GM10847 (cell line): Measurements from ENCODE around the gene FAM9C.

ENCODE experiments used
- POLR2A ChIP-seq: IDR thresholded peaks from 2 replicates; pipeline ENCODE4 v1.6.1; 2011; ENCODE audit not compliant: insufficient read length; ENCODE audit errors: extremely low read depth

FAM9C gene

DNA sequence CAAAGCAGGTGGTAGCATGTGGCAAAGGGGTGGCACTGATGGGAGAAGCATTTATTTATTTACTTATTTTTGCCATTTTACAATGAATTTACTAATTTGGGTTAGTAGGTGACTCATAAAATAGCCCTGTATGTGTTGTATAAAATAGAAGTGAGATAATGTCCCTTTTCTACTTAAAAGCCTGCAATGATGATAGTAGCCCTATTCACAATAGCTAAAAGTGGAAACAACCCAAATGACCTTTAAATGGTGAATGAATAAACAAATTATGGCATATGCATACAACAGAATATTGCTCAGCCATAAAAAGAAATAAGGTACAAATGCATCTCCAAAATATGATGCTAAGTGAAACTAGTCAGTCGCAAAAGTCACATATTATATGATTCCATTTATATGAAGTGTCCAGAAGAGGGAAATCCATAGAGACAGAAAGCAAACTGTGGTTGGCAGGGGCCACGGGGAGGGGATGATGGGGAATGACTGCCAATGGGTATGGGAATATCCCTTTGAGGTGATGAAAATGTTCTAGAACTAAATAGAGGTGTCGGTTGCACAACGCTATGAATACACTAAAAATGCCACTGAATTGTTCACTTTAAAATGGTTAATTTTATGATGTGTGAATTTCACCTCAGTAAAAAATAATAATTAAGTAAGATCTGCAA lies 35.8 kb upstream of the FAM9C start:
- no peak for TF ChIP-seq POLR2A

DNA sequence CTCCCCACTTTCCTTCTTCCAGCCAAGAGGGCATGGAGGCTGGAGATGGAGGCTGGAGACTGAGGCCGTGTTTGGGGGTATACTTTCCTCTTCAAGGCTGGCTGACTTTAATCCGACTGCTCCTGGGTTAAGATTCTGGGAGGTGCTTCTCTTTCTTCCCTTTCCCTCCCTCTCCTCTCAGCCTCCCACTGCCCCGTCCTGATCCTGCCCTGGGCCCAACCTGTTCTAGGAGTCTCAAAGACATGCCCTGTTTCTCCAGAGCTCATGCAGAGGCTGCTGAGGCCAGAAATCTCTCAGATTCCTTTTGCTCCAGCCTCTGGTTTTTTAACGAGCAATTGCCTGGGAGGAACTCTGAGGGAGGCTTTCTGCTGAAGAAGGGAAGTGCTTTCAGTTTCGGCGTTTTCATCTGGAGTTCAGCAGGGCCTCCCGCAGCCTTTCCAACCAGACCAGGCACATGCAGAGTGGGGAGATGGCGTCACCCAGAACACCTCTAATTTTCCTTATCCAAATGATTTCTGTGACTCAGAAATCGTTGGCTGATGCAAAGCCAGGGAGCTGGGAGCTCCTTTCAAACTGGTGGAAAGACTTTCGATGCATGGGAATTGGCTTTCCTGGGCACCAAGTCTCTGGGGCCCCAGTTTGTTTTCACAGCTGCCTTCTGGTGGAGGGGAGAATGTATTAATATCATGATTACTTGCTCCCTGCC lies 34.5 kb upstream of the FAM9C start:
- no peak for TF ChIP-seq POLR2A

DNA sequence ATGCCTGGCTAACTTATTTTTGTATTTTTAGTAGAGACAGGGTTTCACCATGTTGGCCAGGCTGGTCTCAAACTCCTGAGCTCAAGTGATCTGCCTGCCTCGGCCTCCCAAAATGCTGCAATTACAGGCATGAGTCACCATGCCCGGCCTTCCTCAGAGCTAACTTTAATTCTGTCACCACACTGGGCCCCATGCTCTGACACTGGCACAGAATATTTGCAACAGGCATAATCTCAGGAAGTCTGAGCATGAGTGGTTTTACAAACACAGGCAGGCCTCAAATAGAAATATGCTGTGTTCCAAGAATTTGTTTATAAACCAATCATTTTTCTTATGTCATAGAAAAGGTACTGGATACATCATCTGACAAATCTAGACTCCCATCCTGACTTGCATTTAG lies 32.7 kb upstream of the FAM9C start:
- TF ChIP-seq POLR2A, result no peak

DNA sequence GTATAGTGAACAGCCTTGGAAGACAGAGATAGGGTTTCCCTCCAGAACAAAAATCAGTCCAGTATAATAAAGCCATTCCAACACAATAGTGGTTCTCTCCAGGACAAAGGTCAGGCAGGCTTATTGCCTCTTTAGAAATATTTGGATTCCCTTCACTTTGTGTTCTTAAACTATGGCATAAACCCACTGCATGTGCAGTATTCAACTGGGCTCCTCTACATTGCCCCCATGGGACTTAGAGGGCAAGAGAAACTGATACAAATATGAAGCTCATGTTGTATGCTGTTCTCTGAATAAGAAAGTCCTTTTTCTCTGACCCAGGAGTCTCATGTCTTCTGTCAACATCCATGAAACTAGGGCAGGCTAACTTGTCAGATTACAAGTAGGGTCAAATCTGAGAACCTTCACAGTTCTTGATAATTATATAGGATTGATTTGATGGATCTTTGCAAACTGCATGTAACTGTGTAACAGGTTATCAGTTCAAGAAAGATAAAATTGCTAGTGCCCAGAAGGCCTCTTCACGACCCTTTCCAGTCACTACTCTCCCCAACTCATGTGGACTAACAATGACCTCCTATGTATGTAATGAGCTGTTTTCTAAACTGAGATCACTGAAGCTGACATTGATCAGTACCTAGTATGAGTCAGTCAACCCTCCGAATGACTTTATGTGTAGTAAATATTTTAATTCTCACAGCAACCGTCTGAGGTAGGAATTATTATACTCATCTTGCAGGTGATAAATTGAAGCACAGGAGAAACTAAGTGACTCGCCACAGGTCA lies 31.9 kb upstream of the FAM9C start:
- no peak for TF ChIP-seq POLR2A

GRCh38 chrX:13074297-13075262 lies 30.2 kb upstream of the FAM9C start:
- no peak for TF ChIP-seq POLR2A

GRCh38 chrX:13069771-13070416 lies 25.5 kb upstream of the FAM9C start:
- TF ChIP-seq POLR2A, result no peak

GRCh38 chrX:13068651-13069050 lies 24.2 kb upstream of the FAM9C start:
- no peak for TF ChIP-seq POLR2A

GRCh38 chrX:13067773-13068172 lies 23.4 kb upstream of the FAM9C start:
- TF ChIP-seq POLR2A, result no peak

DNA sequence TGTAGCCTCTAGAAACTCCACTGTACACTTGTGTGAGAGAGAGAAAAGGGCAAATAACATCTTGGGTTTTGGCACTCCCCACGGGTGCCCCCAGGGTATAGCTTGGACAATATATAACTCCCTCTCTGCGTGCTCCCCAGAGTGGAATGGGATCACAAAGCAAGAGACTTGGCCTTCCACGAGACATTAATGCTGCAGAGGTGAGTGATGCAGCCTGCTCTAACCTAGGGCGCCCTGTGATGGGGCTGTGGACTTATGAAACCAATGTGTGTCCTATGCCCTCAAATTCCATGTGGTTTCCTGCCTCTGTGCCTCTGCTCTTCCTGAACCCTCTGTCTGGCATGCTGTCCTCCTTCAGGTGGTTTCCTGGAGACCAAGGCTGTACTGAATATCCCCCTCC lies 22.0 kb upstream of the FAM9C start:
- no peak for TF ChIP-seq POLR2A

GRCh38 chrX:13064599-13065143 lies 20.3 kb upstream of the FAM9C start:
- TF ChIP-seq POLR2A, result no peak

- no peak for TF ChIP-seq POLR2A
Observed at GRCh38 chrX:13059637-13060499, 15.4 kb upstream of the FAM9C start.

DNA sequence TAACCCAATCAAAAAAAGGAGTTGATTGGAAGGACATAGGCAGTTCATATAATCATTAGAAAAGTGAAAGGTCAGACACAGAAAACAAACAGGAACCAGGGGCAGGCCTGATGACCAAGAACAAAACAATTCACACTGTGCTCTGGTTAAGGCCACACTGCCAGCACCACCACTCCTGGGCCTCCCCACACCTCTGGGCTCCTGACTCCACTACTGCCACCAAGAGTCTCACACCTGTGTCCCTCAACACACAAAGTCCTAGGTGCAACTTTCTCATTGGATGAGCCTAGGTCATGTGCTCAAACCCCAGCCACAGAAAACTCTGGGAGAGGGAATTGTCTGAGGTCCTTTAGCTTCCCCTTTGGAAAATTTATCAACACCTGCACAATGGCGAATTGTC lies 11.1 kb upstream of the FAM9C start:
- no peak for TF ChIP-seq POLR2A

- no peak for TF ChIP-seq POLR2A
Observed at GRCh38 chrX:13053171-13053570, 8.8 kb upstream of the FAM9C start.

DNA sequence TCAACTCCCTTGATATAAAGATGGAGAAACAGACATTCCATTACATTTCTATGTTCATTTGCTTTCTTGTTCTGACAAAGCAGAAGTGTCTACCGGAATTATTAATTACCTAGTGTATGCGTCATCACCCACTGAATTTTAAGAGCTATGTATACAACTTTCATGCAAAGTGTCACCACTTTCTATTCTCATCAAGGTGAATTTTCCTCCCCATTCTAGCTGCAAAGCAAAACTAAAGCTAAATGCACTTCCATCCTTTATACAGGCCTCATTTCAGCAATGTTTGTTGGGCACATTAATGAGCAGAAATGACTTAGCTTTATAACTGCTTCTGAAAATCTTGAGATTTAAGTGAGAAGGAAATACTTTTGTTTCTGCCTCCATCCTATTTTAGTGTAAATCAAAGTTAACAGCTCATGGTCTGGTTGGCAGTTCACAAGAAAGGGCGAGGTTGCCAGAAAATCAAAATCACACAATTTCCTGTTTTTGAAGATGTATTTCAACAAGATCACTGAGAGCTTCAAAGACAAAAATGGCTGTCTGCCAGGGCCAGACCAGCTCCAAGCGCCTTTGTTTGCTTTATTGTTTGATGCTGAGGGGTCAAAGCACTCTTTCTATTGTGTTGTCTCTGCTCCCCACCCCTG lies 7.2 kb upstream of the FAM9C start:
- TF ChIP-seq POLR2A, result no peak
